Endometrial microvascular endothelial cells (primary cell): ENCODE measurements around the gene CMSS1. TPM values are rescaled to one million over a fixed set of nuclear protein-coding genes. Genes with fewer than 3 reads are reported as not detected.
"Not testable (repeated sequence)": the region's sequence is repeated elsewhere in the genome, so short reads cannot be mapped to it uniquely, and the experiment has no call there.

ENCODE experiments used
- in situ Hi-C: cut with HindIII; loops from 2 replicates; pipeline ENCODE4 v1.10.0; 2017; ENCODE audit warnings: low sequenced_read_pairs, low pct_unique_long_range_greater_than_20kb; ENCODE audit errors: inconsistent ontology term
- total RNA-seq: library from RNA; depleted of rRNA; stranded (reverse); fragments of >200 nt; gene quantifications from one replicate; pipeline ENCODE4 v1.2.3, GENCODE V29; 2015; ENCODE audit errors: inconsistent ontology term

CMSS1 gene
- total RNA-seq, 1 donor from 2014 or later, result 13.2 TPM

- in situ Hi-C loops, result no loop called here
Observed at GRCh38 chr3:100048248-100048647, 230.6 kb downstream of the CMSS1 start.

GRCh38 chr3:100051513-100051912, 233.9 kb downstream of the CMSS1 start:
- in situ Hi-C loops, result not testable (repeated sequence)

- in situ Hi-C loops, result no loop called here
Observed at GRCh38 chr3:100053951-100054620, 236.4 kb downstream of the CMSS1 start.

- in situ Hi-C loops, result no loop called here
Observed at GRCh38 chr3:100057716-100058575, 240.3 kb downstream of the CMSS1 start.

- in situ Hi-C loops, result no loop called here
Observed at GRCh38 chr3:100059472-100059871, 241.8 kb downstream of the CMSS1 start.

GRCh38 chr3:100060685-100061484, 243.2 kb downstream of the CMSS1 start:
- in situ Hi-C loops, result no loop called here

- in situ Hi-C loops, result no loop called here
Observed at GRCh38 chr3:100062665-100063064, 245.0 kb downstream of the CMSS1 start.

- in situ Hi-C loops, result no loop called here
Observed at GRCh38 chr3:100063929-100064461, 246.3 kb downstream of the CMSS1 start.

- in situ Hi-C loops, result no loop called here
Observed at GRCh38 chr3:100067589-100067988, 249.9 kb downstream of the CMSS1 start.

GRCh38 chr3:100068826-100069225, 251.2 kb downstream of the CMSS1 start:
- in situ Hi-C loops, result no loop called here

- in situ Hi-C loops, result no loop called here
Observed at GRCh38 chr3:100069472-100069871, 251.8 kb downstream of the CMSS1 start.

- in situ Hi-C loops, result no loop called here
Observed at GRCh38 chr3:100072326-100073048, 254.8 kb downstream of the CMSS1 start.

GRCh38 chr3:100073049-100073713, 255.5 kb downstream of the CMSS1 start:
- in situ Hi-C loops, result no loop called here

- in situ Hi-C loops, result no loop called here
Observed at GRCh38 chr3:100073714-100074307, 256.1 kb downstream of the CMSS1 start.

GRCh38 chr3:100075196-100075595, 257.5 kb downstream of the CMSS1 start:
- in situ Hi-C loops, result no loop called here

GRCh38 chr3:100075851-100076730, 258.4 kb downstream of the CMSS1 start:
- in situ Hi-C loops, result no loop called here
